GM19238 (cell line): ENCODE measurements around the gene CBX2.

Source experiments
- DNase-seq: peaks from one replicate; pipeline ENCODE4 v3.0.0; 2011; ENCODE audit warnings: low spot score; ENCODE audit not compliant: insufficient read length

Gene CBX2

DNA sequence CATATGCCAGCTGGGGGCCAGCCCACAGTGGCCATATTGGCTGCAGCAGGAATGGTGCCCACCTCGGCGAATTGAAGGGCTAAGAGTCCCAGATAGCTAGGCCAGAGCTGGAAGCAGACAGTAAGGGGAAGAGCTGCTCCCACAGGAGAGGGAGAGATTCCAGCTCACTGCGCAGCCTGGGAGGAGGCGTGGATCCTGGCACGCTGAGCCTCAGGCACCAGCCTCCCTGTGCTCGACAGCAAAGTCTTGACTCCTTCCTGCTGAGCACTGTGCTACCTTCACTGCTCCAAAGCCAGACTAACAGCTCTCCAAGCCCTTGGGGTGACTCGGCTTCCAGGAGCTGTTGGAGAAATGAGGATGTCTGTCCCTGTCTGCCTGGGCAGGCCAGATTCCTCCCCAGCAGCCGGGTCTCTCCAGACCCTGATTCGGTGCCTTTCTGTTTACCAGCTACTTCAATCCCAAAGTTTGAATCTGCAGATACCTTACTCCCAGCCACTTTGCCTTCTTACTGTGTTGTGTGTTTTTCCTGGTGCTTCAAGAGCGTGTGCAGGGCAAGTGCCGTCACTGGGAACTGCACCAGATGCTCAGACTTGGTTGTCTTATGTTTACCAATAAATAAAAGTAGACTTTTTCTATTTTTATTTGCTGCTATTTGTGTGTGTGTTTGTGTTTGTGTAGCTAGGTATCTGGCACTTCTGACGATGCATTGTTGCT lies 9.1 kb downstream of the CBX2 start:
- DNase-seq = no peak

DNA sequence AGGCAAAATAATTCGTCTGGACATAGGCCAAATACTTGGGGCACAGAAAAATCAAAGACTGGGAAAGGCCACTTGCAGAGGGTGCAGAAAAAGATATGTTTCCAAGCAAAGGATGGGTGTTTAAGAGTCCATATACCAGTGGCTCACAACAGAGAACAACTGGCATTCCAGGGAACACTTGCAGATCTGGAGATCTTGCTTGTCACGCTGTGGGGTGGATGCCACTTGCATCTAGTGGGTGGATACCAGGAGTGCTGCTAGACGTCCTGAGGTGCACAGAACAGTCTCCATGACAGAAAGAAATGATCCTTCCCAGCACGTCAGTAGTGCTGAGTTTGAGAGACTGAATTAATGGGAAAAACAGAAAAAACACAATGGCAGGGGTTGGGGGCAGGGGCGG lies 10.5 kb downstream of the CBX2 start:
- no peak for DNase-seq

DNA sequence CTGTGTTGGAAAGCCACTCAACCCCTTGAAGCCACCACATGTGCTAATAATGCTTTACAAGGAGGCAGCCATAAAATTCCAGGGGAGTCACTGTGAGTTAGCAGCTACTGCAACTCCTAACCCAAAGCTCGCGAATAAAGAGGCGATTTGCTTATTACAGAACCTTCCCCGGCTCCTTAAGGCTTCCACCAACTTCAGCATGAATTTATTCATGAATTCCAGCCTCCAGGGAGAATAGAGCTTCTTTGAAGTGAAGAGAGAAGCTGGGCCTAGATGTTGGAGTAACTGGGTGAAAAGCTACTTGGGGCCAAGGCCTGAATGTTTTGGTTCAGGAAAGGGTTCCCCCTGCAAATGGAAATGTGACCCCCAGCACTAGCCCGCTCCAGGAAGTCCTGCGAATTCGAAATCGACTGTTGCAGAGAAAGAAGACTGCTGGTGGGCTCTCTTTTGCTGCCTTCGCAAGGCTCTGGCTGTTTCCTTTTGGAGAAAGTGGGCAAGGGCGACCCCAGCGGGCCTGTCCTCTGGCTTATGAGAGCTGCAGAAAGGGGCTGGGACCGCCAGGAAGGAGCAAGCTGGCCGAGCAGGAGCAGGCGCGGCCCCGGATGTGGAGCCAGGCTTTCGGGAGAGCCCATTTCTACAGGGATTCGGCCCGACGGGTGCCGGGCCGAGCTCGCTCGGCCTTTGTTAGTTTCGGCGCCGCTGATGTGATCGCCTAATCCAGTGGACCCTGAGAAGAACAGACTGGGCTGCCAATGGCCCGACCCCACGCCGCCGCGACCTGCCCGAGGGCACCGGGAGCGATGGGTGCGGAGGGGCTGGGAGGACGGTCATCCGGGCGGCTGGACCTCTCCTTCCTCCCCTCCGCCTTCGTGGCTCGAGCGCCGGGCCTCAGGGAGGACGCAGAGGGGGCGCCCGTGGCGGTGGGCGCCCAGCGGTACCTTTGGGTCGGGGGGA lies 11.3 kb downstream of the CBX2 start:
- DNase-seq = no peak

DNA sequence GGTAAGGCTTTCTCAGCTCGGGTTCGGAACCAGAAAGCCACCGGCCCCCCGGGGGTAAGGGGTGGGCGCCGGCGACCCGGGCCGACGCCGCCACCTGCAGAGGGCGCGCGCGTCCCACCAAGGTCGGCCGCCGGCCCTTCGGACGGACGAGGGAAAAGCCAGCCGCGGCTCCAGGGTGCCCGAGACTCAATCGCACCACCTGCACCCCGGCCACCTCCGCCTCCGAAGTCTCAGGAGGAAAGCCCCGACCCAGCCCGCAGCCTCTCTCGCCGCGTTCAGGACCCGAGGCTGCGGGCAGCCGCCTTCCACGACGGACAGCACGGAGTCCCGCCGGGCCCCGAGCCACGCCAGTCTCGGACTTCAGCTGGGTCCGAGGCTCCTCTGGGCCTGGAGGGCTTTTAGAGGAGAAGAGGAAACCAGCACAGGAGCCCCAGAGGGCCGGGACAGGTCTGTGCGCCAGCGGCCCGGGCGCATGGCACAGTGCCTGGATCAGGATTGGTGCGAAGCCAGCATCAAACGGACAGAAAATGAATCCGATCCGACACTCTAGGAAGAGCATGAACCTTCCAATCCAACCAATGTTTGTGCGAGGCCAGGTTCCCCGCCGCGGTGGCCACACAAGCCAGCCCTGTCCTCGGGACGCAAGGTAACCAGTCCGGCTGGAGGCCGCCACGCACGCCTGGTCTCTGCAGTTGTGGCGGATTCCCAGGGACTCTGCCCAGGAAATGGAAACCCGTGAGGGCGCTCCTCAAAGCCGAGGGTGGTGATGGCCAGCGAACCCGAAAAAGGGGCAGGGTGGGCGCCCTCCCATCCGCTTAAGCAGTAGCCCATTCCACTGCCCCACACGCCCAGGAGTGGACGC lies 12.2 kb downstream of the CBX2 start:
- peak; percentile 85 for DNase-seq

DNA sequence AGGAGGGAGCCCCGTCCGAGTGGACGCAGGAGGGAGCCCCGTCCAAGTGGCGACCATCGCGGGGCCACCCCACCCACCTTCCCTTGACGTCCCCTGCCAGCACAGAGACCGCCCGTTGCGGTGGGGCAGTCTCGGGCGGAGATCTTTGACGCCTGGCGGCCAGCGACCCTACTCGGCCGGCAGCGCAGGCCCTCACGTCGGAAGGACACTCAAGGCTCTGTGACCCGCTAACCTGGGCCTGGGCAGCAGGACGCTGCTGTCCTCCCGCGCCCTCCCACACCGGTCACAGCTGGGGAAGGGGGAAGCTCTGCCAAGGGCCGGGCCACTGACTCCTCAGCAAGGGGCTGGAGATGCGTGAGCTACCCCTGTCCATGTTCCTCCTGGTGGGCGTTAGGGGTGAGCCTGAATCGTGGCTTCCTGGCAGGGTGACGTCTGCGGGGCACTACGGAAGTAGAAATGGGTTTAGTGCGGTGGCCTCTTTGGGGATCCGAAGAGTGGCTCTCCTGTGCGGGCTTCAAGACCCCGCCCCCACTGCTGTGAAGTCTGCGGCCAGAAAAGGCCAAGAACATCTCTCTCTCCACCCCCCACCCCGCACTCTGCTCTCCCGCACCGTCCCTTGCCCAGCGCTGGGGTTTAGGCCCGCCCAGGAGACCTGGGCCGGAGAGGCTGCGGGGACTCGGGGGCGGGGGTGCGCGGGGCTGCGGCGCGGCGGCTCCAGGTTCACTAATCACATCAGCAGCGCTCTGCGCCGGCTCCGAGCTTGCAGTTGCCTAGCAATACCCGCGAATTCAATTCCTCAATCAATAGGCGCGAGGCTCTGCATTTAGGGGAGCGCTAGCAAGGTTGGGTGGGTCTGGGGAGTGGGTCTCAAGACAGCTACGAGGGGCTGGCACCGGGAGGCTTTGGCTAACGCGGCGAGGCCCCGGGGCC lies 13.1 kb downstream of the CBX2 start:
- DNase-seq = no peak

DNA sequence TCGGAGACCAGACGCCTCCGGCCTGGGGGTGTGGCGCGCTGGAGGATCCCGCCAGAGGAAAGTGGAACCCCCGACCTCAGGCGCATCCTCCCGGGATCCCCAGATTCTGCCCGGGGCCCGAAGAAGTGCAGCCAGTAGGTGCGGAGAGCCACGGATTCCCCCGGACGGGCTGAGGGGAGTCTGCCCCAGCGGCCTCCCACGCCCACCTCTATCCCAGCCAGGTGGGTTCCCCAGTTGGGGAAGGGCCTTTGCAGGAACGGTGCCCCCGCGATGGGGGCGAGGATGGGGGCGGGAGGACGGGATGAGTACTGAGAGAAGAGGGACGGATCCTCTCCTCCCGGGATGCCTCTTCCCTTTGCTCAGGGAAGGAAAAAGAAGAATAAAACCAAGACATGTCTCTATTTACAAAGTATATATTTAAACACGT lies 13.8 kb downstream of the CBX2 start:
- no peak for DNase-seq

DNA sequence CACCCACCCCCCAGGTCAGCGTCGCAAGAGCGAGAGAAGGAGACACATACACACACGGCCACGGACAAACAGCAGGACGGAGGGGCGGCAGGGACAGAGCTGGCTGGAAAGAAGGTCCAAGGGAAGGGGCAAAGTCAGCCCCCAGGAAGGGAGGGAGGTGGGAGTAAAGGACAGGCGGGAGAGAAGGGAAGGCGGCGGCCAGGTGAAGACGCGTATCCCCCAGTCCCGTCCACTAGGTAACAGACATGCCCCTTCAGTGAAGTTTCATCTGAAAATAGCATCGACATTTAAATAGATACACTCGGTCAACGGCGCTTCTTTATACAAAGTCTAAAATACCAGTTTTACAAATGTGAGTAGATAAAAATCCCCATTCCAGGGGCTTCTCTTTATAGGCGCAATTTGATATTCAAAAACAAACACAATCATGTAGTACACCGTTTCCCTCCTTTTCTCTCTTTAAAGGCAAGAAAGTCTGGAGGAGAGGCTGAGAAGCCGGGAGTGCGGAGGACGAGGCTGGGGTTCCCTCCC lies 14.5 kb downstream of the CBX2 start:
- no peak for DNase-seq

DNA sequence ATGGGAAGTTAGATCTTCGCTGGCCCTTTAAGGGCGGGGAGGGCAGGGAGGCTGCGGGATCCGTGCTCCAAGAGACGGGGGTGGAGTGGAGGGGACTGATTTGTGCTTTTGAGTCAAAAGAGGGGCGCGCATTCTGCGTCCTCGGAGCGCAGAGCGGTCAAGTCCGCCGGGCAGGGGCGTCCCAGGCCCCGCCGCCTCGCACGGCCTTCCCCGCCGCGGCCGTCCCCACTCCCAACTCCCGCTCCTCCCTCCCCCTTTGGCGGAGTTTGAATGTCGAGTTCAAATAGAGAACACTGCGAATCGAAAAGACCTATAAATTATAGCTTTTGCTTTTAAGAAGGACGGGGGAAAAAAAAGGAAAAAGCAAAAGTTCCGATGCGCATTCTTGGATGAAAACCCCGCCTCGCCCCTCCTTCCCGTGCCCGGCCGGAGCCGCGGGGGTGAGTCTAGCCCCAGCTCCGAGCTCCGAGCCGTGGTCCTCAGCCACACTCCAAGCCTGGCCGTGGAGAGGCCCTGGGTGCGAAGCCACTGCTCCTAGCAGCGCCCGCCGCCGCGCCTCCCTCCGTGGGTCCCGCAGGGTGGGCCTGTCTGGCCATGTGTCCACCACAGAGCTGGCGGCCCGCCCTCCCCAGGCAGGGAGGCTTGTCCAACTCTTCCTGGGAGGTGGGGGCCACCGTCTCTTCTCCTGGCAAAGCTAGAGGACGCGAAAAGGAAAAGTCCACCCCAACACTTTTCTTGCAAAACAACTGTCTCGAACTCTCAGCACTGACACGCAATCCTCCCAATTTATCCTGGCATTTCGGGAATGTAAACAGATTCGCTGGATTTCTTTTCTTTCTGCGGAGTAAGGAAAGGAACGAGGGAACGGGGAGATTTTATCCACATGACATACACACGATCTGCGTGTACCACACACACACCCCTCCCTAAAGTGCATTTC lies 15.3 kb downstream of the CBX2 start:
- DNase-seq = no peak

DNA sequence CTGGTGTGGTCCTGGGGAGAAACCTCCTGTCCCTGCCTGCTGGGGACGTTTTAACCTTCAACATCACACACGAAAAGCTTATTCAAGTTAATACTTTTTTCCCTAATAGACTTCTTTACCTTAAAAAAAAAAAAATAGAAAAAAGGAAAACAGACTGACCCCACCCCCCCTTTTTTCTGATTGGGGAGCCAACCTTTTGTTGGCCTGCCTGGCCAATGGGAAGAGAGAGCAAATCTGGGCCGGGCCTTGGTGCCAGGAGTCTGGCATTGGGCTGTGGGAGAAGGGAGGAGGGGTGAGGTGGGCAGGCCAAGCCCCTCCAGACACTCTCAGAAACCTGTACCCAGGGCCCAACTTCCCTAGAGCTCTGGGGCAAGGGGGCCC lies 16.0 kb downstream of the CBX2 start:
- DNase-seq = no peak

DNA sequence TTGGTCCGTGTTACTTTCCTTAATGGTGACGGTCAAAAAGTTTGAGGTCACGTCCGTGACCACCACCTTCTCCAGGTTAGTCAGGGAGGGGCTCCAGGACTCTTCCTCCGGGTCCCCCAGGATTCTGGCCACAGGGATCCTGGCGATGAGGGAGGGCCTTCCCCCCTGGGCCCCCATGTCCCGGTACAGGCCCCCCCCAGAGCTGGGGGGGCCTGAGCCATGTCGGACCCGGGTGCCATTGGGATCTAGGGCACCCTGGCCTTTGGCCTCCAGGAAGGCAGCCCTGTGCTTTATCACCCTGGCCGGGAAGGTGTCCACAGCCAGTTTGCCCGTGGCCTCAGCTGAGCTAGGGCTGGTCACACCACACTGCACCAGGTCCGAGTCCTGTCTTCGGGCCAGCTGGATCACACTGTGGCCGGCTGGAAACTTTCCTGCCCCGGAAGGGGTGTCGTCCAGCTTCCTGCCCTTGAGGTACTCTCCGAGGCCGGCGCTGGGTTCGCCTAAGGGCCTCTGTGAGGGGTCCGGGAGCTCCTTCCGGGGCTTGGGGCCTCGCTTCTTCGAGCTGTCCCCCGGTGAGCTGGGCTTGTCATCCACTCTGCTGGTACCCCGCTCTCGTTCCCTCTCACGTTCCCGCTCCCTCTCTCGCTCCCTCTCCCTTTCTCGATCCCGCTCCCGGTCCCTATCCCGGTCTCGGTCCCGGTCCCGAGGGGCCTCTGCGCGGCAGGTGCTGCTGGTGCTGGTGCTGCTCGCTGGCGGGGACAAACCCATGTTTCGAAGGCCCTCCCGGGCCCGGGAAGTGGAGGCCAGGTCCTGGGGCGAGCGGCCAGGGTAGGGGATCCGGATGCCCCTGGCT lies 16.9 kb downstream of the CBX2 start:
- no peak for DNase-seq

DNA sequence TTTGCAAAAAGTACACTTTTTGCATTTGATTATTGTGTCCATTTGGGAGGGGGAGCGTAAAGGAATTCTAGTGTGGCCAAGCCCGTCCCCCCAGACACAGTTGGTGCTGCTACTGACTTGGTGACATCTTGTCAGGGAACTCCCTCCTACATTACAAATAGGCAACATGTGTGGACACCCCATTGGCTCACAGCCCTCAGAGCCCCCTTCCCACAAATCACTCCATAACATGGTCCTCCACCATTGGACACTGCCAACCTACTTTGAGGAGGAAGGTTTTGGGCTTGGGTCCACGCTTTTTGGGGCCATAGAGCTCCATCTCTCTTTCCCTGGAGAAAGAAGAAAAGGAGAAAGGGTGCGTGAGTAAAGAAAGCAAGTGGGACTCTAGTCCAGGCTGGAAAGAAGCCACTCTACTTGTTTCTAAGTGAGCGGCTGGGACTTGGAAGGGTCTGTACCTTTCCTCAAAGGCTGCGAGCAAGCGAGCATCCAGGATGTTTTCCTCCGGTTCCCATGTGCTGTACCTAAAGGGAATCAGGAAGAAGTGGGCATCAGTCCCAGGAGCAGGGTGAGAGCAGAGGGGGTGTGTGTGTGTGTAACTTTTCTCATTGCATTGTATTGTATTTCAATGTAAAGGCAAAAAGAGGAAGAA lies 18.0 kb downstream of the CBX2 start:
- DNase-seq = no peak

DNA sequence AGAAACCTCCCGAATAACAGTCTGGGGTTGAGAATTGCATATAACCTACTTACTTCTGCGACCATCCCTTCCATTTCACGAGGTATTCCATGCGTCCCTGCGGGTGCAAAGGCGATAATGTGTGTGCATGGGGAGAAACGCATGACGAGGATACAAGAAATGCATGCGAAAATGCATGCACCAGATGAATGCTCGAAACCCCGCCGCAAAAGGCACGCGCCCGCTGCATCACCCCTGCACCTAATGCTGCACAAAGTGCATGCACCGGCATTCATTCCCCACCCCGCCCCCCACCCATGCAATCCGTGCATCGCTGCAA lies 18.5 kb downstream of the CBX2 start:
- no peak for DNase-seq

DNA sequence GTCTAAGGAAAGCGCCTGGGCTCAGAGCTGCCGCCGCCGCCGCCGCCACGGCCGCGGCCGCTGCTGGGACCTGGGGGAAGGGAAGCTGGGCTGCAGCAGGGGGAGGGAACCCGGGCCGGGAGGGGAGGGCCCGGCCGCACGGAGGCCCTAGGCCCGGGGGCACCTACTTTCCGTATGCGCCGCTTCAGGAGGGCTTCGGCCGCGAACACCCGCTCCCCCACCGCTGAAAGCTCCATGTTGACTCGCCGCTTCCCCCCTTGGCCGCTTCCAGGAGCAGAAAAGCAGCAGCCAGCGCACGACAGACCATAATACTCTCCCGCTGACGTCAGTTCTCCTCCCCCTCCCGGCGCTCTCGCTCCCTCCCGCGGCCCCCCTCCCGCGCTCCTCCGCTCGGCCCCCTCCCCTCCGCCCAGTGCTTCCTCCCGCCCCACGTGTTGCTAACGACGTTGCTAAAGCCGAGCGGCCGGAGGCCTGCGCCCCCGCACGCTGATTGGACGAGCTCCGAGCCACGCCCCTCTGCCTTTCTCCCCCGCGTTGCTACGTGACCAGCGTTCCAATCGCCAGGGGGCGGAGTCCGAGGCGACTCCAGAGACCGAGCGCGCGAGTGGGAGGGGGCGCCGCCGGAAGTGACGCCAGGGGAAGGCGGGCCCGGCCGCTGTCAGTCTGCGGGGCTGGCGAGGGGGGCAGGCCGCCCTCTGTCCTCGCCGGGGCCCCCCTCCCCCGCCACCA lies 19.0 kb downstream of the CBX2 start, which contains the start of gene CBX8:
Gene CBX8 (minus strand): TSS at position 315 of the 729 bp plus-strand sequence. CDS start 79 bp downstream, at position 236.
- peak; percentile 100 for DNase-seq

DNA sequence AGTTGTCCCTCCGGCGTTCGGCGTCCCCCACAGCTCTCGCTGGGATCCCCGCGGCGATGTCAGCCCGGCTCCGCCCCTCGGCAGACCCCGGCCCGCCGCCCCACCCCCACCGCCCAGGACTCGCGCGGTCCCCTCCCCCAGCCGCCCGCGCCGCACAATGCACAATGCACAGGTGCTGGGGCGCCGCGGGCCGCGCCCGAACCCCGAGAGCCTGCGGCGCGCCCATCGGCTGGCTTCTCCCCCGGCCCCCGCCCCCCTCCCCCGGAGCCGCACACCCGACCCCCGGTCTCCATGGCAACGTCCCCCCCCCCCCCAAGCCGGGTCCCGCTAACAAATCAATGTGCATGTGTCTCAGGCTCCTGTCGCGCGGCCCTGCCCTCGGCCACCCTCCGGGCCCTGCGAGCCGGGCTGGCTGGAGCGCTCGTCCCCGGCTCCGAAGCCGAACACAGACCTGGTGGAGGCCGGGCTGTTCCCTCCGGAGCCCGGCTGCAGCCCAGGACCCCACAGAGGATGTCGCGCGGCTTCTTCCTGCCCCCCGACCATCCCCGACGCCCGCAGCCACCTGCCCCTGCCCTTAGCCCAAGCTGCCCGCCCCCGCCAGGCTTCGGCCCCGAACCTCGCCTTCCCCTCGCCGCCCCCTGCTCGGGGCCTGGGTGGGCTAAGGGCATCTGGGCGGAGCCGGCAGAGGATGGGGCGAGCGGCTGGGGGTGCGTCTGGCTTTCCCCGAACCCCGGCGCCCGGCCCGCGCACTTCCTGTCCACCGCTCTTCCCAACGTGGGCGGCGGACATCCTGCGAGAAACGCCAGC lies 19.7 kb downstream of the CBX2 start:
- DNase-seq = no peak

DNA sequence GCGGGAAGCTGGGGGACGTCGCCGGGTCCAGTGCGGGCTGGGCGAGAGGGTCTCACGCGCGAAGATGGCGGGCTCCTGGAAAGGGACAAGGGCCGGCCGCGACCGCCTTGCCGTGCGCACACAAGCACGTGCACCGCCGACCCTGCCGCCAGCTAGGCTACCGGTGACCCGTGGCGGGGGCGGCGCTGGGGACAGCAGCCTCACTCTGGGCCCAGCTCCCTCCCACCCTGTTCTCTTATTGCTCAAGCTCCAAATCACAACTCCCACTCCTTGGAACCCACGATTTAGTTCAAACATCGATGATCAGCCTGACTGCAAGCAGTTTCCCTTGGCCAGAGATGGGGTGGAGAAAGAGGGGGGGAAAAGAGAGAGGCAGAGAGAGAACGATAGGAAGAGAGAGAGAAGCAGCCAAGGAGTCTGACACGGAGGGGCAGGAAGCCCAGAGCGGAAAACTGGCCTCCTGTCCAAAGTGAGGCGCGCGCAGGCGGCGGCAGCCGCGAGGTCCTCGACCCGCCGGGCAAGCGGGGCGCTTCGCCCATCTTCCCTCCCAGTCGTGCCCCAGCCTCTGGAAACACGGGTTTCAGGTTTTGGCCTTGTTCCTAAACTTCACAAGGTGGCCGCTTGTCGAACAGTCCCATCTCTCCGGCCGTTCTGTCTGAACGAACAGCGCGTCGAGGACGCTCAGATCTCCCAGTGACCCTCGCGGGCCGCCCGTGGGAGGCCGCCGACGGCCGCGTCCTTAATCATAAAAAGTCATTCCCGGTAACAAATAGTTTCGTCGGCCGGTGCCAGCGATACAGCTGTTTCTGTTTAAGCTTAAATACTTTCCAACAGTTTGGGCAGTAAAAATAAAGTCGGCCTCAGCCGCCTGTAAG lies 20.6 kb downstream of the CBX2 start:
- no peak for DNase-seq
